SU-DHL-6 (cell line): ENCODE data around the gene GRIK2.

ENCODE experiments used
- H2AFZ ChIP-seq: fragments of 200-600 bp; sonication (generic); 2 replicates; pipeline ENCODE4 v1.6.1; 2014; ENCODE audit warnings: low read depth, mild to moderate bottlenecking, moderate library complexity, mixed read lengths, antibody characterized with exemption, low read length; ENCODE audit not compliant: severe bottlenecking
- H3F3A ChIP-seq: fragments of 200-600 bp; shearing (Covaris generic); 2 replicates; pipeline ENCODE4 v1.6.0; 2016; ENCODE audit warnings: antibody characterized with exemption, mild to moderate bottlenecking; ENCODE audit not compliant: insufficient read depth
- H3K27ac ChIP-seq: fragments of 200-600 bp; sonication (generic); 2 replicates; pipeline ENCODE4 v1.5.1; 2016; ENCODE audit warnings: low read depth, mild to moderate bottlenecking, low read length, moderate library complexity, mixed read lengths
- H3K27me3 ChIP-seq: fragments of 200-600 bp; sonication (generic), shearing (Covaris generic); 2 replicates; pipeline ENCODE4 v1.6.0; 2014; ENCODE audit warnings: mild to moderate bottlenecking, low read length
- H3K36me3 ChIP-seq: fragments of 200-600 bp; sonication (generic); 2 replicates; pipeline ENCODE4 v1.6.1; 2014; ENCODE audit warnings: mild to moderate bottlenecking, low read length, mixed read lengths
- H3K4me2 ChIP-seq: fragments of 300-600, 200-600 bp; shearing (Covaris generic), sonication (generic); 2 replicates; pipeline ENCODE4 v1.6.0; 2014; ENCODE audit warnings: low read length, low read depth, mild to moderate bottlenecking; ENCODE audit not compliant: poor library complexity, severe bottlenecking
- H3K4me3 ChIP-seq: fragments of 200-600 bp; sonication (generic); 2 replicates; pipeline ENCODE4 v1.5.1; 2014; ENCODE audit warnings: antibody characterized with exemption, low read length, mild to moderate bottlenecking, mixed read lengths; ENCODE audit not compliant: insufficient read depth, poor library complexity, severe bottlenecking
- H3K79me2 ChIP-seq: fragments of 200-600 bp; sonication (generic); 2 replicates; pipeline ENCODE4 v1.6.1; 2014; ENCODE audit warnings: mild to moderate bottlenecking, low read length, moderate library complexity; ENCODE audit not compliant: insufficient read depth
- H3K9ac ChIP-seq: fragments of 200-600 bp; sonication (generic); 2 replicates; pipeline ENCODE4 v1.7.0; 2014; ENCODE audit warnings: mild to moderate bottlenecking, low read length
- H3K9me2 ChIP-seq: fragments of 200-600 bp; sonication (generic); replicated peaks from 2 replicates; pipeline ENCODE4 v1.6.1; 2014; ENCODE audit warnings: low read length; ENCODE audit not compliant: insufficient read depth
- H3K9me3 ChIP-seq: fragments of 200-600 bp; sonication (generic); 2 replicates; pipeline ENCODE4 v1.6.1; 2014; ENCODE audit warnings: low read length, mixed read lengths; ENCODE audit not compliant: insufficient read depth
- H4K20me1 ChIP-seq: fragments of 200-600 bp; sonication (generic); 2 replicates; pipeline ENCODE4 v1.6.1; 2014; ENCODE audit warnings: low read depth, mild to moderate bottlenecking, antibody characterized with exemption, low read length, moderate library complexity, mixed read lengths
- CTCF ChIP-seq: fragments of 200-600 bp; sonication (generic); IDR thresholded peaks from one replicate; pipeline ENCODE4 v1.5.1; 2017; ENCODE audit warnings: antibody characterized with exemption, mild to moderate bottlenecking, low read length, moderate library complexity; ENCODE audit not compliant: insufficient read depth, poor library complexity, severe bottlenecking
- EZH2phosphoT487 ChIP-seq: fragments of 200-600 bp; sonication (generic), shearing (Covaris generic); conservative IDR thresholded peaks from 2 replicates; pipeline ENCODE4 v1.6.1; 2018; ENCODE audit warnings: mild to moderate bottlenecking, antibody characterized with exemption, low read length, moderate library complexity, mixed read lengths

Gene GRIK2

GRCh38 chr6:101486124-101486523, 92.6 kb downstream of the GRIK2 start:
- no peak for TF ChIP-seq CTCF
- no peak for TF ChIP-seq EZH2phosphoT487
- H3K9me2 ChIP-seq = no peaks in the 10 kb centered on the region
- no peak overlapping the region for H2AFZ ChIP-seq
- no peaks in the 10 kb centered on the region for H4K20me1 ChIP-seq
- H3F3A ChIP-seq = no peaks in the 10 kb centered on the region
- H3K27me3 ChIP-seq = no peaks in the 10 kb centered on the region
- no peaks in the 10 kb centered on the region for H3K79me2 ChIP-seq
- H3K36me3 ChIP-seq = no peaks in the 10 kb centered on the region
- H3K9ac ChIP-seq = no peak overlapping the region
- no peak overlapping the region for H3K27ac ChIP-seq
- no peaks in the 10 kb centered on the region for H3K9me3 ChIP-seq
- no peak overlapping the region for H3K4me3 ChIP-seq
- H3K4me2 ChIP-seq = no peak overlapping the region

GRCh38 chr6:101486726-101487125, 93.2 kb downstream of the GRIK2 start:
- no peaks in the 10 kb centered on the region for H3K9me3 ChIP-seq
- H3K4me2 ChIP-seq = no peak overlapping the region
- no peaks in the 10 kb centered on the region for H3K36me3 ChIP-seq
- H3K4me3 ChIP-seq = no peak overlapping the region
- H3K9me2 ChIP-seq = no peaks in the 10 kb centered on the region
- no peaks in the 10 kb centered on the region for H3K79me2 ChIP-seq
- no peaks in the 10 kb centered on the region for H3F3A ChIP-seq
- H3K9ac ChIP-seq = no peak overlapping the region
- H2AFZ ChIP-seq = no peak overlapping the region
- no peaks in the 10 kb centered on the region for H4K20me1 ChIP-seq
- H3K27me3 ChIP-seq = no peaks in the 10 kb centered on the region
- H3K27ac ChIP-seq = no peak overlapping the region
- TF ChIP-seq EZH2phosphoT487 (no peak), CTCF (no peak)

- no peaks in the 10 kb centered on the region for H3K27me3 ChIP-seq
- no peaks in the 10 kb centered on the region for H3K36me3 ChIP-seq
- no peak overlapping the region for H3K27ac ChIP-seq
- no peak overlapping the region for H3K4me3 ChIP-seq
- H3K9me2 ChIP-seq = no peaks in the 10 kb centered on the region
- H3K79me2 ChIP-seq = no peaks in the 10 kb centered on the region
- no peak overlapping the region for H3K9ac ChIP-seq
- H2AFZ ChIP-seq = no peak overlapping the region
- no peaks in the 10 kb centered on the region for H3K9me3 ChIP-seq
- TF ChIP-seq EZH2phosphoT487 (no peak), CTCF (no peak)
- H3F3A ChIP-seq = no peaks in the 10 kb centered on the region
- no peaks in the 10 kb centered on the region for H4K20me1 ChIP-seq
- H3K4me2 ChIP-seq = no peak overlapping the region
Observed at GRCh38 chr6:101489456-101489855, 95.9 kb downstream of the GRIK2 start.
